ENCODE measurements around the gene CERS6.

The CERS6 gene

DNA sequence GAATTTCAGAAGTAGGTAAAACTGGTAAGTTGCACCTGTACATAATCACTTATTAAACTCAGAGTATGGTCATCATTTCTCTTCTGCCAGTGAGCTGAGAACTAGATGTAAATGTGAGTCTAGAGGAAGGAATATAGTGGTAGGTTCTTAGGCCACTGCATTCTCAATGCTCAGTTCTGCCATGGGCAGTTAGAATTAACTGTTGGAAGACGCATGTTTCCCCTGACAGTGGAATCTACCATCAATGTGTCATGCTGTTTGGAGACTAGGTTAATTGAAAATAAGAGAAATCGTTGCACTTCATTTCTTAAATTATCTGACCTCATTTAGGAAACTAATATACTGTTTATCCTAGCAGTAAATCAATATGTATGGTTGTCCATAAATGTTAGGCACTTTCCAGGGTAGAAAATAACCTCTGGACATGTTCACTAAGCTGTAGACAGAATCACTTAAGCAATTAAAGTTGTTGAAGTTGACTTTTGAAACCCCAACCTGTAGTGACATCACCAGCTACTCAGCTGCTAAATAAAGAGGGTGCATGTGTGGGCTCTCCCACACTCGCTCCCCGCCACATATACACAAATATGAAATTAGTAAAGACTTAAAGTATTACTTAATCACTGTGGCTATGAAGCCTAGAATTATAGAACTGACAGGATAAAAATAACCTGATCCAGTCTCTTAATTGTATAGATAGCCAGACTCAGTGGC lies 254.8 kb downstream of the CERS6 start:
- no peak for DNase-seq

GRCh38 chr2:168712053-168712452 lies 256.0 kb downstream of the CERS6 start:
- DNase-seq = no peak

DNA sequence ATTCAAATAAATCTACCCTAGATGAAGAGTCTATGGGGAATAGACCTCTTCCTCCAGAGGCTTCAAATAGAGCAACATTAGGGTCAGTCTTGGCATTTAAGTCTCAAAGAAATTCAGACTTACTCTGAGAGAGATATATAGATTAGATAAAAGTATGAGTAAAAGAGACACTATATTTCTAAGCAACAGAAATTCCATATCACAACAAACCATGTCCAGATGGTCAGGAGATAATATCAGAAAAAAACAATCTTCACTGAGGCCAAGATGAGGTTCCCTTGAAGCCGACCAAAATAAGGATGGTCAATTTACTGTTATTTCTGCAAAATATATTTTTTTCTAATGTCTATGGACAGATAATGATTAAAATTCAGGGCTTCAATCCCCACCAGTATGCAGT lies 257.3 kb downstream of the CERS6 start:
- DNase-seq = no peak

DNA sequence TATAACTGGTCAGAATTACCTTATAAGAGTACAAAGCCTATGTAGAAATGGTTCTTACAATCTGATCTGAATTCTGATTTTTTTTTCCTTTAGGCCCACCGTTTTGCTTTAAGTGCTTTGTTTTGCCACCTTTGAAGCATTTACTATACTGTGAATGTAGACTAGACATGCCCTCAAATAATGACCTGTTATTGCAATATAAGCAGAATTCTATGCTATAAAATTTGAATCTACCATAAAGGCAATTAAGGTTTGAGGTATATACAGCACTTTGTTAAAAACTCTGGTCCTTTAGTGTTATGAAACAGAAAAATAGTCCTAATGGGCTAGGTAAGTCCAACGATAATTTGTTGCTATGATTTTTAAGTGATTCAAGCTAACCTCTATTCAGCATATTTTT lies 259.8 kb downstream of the CERS6 start:
- DNase-seq = no peak

- no peak for DNase-seq
These were observed 260.8 kb downstream of the CERS6 start for GRCh38 chr2:168716839-168717238.

GRCh38 chr2:168717790-168718502 lies 261.9 kb downstream of the CERS6 start:
- DNase-seq = no peak

DNA sequence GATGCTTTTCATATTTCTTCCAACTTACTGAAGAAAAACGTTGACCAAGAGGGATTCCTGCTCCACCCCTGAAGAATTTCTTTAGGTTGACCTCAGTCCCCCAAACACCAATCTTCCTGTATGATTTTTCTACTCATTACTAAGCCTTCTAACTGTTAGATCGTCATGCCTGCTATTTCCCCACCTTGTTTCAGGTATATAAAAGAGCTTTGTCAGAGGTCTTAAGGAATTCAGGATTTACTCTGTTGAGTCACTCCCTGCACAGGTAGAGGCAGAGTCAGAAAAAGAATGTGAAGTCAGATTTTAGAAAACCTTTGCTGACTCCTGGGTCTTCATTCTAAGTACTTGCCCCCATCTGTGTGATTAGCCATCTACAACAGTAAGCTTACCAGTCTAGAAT lies 262.6 kb downstream of the CERS6 start:
- DNase-seq = no peak

- DNase-seq = no peak
These were observed 263.4 kb downstream of the CERS6 start for GRCh38 chr2:168719446-168719845.

GRCh38 chr2:168722592-168722991 lies 266.5 kb downstream of the CERS6 start:
- no peak for DNase-seq

DNA sequence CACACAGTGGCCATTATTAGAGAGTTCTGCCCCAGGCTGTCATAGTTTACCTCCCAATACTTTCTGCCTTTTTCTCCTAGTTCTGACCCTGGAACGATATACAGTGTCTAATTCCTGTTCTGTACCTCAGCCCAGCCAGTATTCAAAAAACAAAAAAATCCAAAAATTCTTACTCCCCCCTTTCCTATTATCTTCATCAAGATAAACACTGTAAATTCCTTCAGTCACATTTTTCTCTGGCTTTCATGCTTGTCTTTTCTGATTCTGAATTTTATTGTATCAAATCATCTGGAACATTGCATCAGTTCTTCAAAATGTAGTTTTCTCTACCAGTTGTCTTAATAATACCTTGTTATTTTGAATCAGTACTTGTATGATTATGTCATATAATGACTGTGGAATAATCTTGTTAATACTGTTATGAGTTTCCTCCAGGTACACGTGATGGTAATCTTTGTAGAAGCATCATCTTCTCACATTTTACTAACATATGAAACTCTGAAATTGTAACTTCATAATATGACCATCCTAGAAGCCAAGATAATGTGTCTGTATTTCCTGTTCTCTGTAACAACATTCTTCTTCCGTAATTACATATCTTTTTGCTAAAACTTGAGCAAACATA lies 267.3 kb downstream of the CERS6 start:
- no peak for DNase-seq

- DNase-seq = no peak
These were observed 270.3 kb downstream of the CERS6 start for GRCh38 chr2:168726375-168726774.

- no peak for DNase-seq
These were observed 271.9 kb downstream of the CERS6 start for GRCh38 chr2:168727904-168728470.

- DNase-seq = no peak
These were observed 273.4 kb downstream of the CERS6 start for GRCh38 chr2:168729455-168729854.

GRCh38 chr2:168730344-168730743 lies 274.3 kb downstream of the CERS6 start:
- DNase-seq = no peak

- no peak for DNase-seq
These were observed 274.9 kb downstream of the CERS6 start for GRCh38 chr2:168731002-168731401.

GRCh38 chr2:168731616-168732015 lies 275.5 kb downstream of the CERS6 start:
- DNase-seq = no peak

DNA sequence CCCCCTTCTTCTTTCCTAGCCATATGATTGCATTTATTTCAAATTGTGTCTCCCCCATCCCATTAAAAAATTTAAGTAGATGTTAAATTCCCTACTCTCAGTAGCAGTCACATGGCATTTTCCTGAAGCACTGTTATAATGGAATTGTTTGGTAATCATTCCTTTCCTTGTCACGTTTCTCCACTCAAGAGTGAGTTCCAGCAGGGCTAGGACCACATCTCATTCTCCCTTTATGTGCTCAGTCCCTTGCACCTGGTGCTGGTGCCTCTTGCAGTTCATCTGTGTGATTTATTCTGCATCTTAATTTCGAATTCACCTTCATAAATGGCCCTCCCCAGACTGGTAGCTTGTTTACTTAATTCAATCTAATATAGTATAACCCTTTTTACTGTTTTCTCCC lies 276.0 kb downstream of the CERS6 start:
- no peak for DNase-seq

DNA sequence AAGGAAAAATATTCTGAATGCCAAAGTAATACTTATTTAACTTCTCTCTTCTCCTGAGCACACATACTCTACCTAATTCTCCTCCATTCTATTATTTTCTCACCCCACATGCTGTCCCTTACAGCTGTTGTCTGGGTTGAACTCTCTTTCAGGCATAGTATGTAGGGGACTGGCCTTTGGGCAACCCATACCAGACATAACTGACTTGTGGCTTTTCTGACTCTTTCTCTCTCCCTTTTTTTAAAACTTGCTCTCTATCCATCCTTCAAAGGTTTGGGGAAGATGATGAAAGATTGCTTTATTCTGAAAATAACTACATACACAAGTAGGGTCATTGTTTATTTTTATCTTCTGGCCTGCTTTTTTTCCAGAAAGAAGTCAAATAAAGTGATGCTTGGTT lies 276.4 kb downstream of the CERS6 start:
- no peak for DNase-seq

DNA sequence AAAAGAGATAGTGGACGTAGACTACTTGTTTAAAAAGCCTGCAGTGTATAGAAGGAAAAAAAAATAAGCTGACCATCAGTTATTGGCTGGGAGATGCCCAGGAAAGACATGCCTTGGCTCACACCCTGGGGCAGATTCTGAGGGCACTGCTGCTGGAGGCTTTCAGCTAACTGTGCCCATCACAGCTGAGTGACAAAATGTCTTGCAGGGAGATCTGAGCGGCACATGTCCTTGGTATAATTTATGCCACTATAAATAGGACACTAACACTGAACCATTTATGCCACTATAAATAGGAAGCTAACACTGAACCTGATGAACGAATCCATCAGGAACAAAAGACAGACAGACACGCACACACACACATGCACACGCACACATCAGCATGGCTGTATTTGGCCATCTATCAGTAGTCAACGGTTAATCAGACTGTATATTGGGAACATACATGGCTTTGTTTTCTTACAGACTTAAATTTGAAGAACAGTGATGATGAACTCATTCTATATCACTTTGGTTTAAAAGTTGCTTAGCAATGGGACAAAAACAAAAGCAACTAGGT lies 278.2 kb downstream of the CERS6 start:
- no peak for DNase-seq

DNA sequence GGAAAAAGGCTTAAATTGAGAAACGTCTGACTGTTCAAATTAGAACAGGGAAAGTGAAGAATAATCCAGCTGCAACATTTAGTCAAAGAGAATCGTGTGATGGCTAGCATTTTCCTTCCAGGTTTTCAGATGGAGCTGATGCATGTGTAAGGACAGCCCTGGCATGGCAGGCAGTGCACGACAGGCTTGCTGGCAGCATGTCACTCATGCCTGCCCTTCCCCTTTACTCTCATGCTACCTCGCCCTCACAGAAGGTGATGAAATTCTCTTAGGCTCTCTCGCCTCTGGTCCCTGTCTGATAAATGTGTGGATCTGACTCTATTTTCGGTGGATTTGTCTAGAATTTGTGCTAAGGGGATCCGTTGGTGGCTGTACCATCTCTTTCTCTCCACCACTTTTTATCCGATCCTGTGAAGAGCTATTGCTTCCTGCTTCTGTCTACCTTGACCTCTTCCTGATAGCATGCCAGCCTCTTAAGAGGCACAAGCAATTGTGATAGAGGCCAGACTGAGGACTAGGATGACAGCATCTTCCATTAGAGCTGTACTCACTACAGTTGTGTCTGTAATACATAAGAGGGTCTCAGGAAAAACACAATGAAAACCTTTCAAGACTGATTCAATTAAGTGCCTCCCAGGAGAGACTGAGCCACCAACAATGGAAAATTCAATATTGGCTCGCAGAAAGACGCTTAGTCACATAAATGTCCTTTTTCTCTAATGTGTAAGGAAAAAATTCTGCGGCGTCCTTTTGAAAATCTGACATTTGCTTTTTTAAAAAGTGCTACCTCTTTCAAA lies 280.8 kb downstream of the CERS6 start:
- no peak for DNase-seq

GRCh38 chr2:168738062-168738461 lies 282.0 kb downstream of the CERS6 start:
- DNase-seq = no peak

DNA sequence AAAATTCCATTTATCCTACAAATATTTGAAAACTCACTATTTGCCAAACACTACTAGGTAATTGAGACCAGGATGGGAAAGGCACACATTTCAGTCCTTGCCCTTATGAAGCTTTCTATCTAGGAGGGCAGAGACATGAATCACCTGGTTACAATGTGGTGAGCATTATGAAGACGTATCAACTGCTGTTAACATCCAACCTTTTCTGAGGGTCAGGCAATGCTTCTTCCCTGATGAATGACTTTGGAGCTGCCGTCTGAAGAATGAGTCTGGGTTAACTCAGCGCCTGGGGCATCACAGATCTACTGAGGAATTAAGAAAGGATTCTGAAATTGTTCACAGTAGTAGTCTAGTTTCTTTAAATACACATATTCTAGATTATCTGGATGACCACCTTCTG lies 284.3 kb downstream of the CERS6 start:
- no peak for DNase-seq

DNA sequence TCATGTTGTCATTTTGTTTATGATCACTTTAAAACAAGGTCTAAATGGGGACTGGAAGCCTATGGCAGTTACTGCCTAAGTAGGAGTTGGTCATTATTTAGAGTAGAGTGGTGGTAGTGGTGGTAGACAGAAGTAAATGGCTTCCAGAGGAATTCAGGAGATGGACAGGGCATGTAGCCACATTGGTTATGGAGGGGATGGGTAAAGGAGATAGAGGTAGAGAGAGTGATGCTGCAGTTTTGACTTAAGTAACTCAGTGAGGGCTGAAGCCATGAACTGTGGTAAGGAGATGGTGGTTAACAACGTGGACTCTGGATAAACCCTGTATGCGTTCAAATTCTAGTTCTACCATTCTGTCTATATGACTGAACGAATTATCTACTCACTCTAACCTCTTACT lies 284.7 kb downstream of the CERS6 start:
- DNase-seq = no peak

Measured in NCI-H1105 treated with DMSO at 0.1 percent for 48 hours (cell line).